ENCODE results near the gene CHCHD3.

The CHCHD3 gene

DNA sequence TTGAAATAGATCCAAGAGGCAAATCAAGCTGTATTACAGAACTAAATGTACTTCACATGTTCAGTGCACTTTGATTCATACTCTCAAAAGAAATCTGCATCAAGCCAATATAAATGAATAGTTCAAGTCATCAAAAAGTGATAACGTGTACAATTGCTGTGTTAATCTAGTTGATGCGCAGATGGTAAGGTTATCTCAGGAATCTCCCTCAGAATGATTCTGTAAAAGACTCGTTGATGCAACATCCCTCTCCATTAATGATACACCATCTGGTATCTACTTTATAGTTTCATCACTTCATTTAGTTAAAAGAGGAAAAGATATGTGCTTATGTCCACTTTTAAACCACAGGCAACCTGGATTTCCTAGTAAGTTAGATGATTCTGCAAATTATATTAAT, 200.6 kb downstream of the CHCHD3 start:
- Mint-ChIP-seq H3K4me1 (peaks cover 13% of the 10 kb centered on the region), H3K9me3 (no peaks in the 10 kb centered on the region), H3K4me3 (no peak overlapping the region), H3K36me3 (ENCODE audit: low read depth) (peaks cover 19% of the 10 kb centered on the region), H3K27me3 (ENCODE audit: low read depth, poor library complexity) (no peaks in the 10 kb centered on the region), H3K27ac (no peak overlapping the region)
- DNase-seq = no peak
- TF ChIP-seq, protein P1, sequence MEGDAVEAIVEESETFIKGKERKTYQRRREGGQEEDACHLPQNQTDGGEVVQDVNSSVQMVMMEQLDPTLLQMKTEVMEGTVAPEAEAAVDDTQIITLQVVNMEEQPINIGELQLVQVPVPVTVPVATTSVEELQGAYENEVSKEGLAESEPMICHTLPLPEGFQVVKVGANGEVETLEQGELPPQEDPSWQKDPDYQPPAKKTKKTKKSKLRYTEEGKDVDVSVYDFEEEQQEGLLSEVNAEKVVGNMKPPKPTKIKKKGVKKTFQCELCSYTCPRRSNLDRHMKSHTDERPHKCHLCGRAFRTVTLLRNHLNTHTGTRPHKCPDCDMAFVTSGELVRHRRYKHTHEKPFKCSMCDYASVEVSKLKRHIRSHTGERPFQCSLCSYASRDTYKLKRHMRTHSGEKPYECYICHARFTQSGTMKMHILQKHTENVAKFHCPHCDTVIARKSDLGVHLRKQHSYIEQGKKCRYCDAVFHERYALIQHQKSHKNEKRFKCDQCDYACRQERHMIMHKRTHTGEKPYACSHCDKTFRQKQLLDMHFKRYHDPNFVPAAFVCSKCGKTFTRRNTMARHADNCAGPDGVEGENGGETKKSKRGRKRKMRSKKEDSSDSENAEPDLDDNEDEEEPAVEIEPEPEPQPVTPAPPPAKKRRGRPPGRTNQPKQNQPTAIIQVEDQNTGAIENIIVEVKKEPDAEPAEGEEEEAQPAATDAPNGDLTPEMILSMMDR (IDR thresholded peaks at IDR 0.05) = no peak

GRCh38 chr7:132879579-132879978, 202.3 kb downstream of the CHCHD3 start:
- TF ChIP-seq, protein P1 (IDR thresholded peaks at IDR 0.05) = no peak
- Mint-ChIP-seq H3K27me3 (ENCODE audit: low read depth, poor library complexity) (no peaks in the 10 kb centered on the region), H3K4me1 (peaks cover 13% of the 10 kb centered on the region), H3K27ac (no peak overlapping the region), H3K36me3 (ENCODE audit: low read depth) (peaks cover 19% of the 10 kb centered on the region), H3K9me3 (no peaks in the 10 kb centered on the region), H3K4me3 (no peak overlapping the region)
- DNase-seq = no peak

GRCh38 chr7:132878204-132878919, 203.5 kb downstream of the CHCHD3 start:
- TF ChIP-seq, protein P1 (IDR thresholded peaks at IDR 0.05) = no peak
- H3K36me3 Mint-ChIP-seq (ENCODE audit: low read depth) = peaks cover 14% of the 10 kb centered on the region
- H3K4me1 Mint-ChIP-seq = peaks cover 13% of the 10 kb centered on the region

GRCh38 chr7:132877573-132877972, 204.3 kb downstream of the CHCHD3 start:
- Mint-ChIP-seq H3K36me3 (ENCODE audit: low read depth) (peaks cover 9% of the 10 kb centered on the region), H3K27me3 (ENCODE audit: low read depth, poor library complexity) (no peaks in the 10 kb centered on the region), H3K27ac (no peak overlapping the region), H3K9me3 (no peaks in the 10 kb centered on the region), H3K4me1 (peaks cover 7% of the 10 kb centered on the region), H3K4me3 (no peak overlapping the region)
- TF ChIP-seq, protein P1 (IDR thresholded peaks at IDR 0.05) = no peak
- DNase-seq = no peak

More at GRCh38 chr7:132878204-132878919, 203.5 kb downstream of the CHCHD3 start:
- no peak for DNase-seq
- Mint-ChIP-seq H3K4me3 (no peak overlapping the region), H3K27ac (no peak overlapping the region), H3K27me3 (ENCODE audit: low read depth, poor library complexity) (no peaks in the 10 kb centered on the region), H3K9me3 (no peaks in the 10 kb centered on the region)

- peaks cover 9% of the 10 kb centered on the region for H3K36me3 Mint-ChIP-seq (ENCODE audit: low read depth)
- peaks cover 7% of the 10 kb centered on the region for H3K4me1 Mint-ChIP-seq
- no peak overlapping the region for H3K4me3 Mint-ChIP-seq
- H3K27me3 Mint-ChIP-seq (ENCODE audit: low read depth, poor library complexity) = no peaks in the 10 kb centered on the region
- no peak overlapping the region for H3K27ac Mint-ChIP-seq
- TF ChIP-seq, protein P1 (IDR thresholded peaks at IDR 0.05) = no peak
- H3K9me3 Mint-ChIP-seq = no peaks in the 10 kb centered on the region
- no peak for DNase-seq
Measured at GRCh38 chr7:132876576-132876975, 205.3 kb downstream of the CHCHD3 start.

GRCh38 chr7:132872034-132872433, 209.9 kb downstream of the CHCHD3 start:
- Mint-ChIP-seq H3K9me3 (no peaks in the 10 kb centered on the region), H3K27ac (no peak overlapping the region), H3K4me1 (no peaks in the 10 kb centered on the region), H3K4me3 (no peak overlapping the region), H3K36me3 (ENCODE audit: low read depth) (peaks cover 9% of the 10 kb centered on the region), H3K27me3 (ENCODE audit: low read depth, poor library complexity) (peaks cover 4% of the 10 kb centered on the region)
- DNase-seq = no peak
- TF ChIP-seq, protein P1 (IDR thresholded peaks at IDR 0.05) = no peak
